Adrenal gland (tissue), 12 donors: Measurements from ENCODE around the gene FAM217B. TPM values are rescaled to one million over a fixed set of nuclear protein-coding genes. Genes with fewer than 3 reads are reported as not detected.

Experiments
- DNase-seq, 7 donors: peaks; one replicate each; pipeline ENCODE4 v3.0.0-alpha.2; 2019 to 2020
- H3K27ac ChIP-seq, 5 donors: fragments of 200-600 bp; sonication (generic) in 4 of 5; 1 replicate in 3 of 5; 2 replicates in 2 of 5; pipeline versions ENCODE4 v1.5.1 to v1.8.0; 2016 to 2020; ENCODE audit warnings: mild to moderate bottlenecking in 1 of 5
- H3K27me3 ChIP-seq: fragments of 200-600 bp; 2 replicates; pipeline ENCODE4 v1.8.0; 2021
- H3K36me3 ChIP-seq, 2 donors: fragments of 200-600 bp; replicated peaks in 1 of 2; 1 replicate in 1 of 2; 2 replicates in 1 of 2; pipeline versions ENCODE4 v1.5.1 to v1.8.0; 2018 to 2022
- H3K4me1 ChIP-seq, 2 donors: fragments of 200-600 bp; replicated peaks in 1 of 2; 1 replicate in 1 of 2; 2 replicates in 1 of 2; pipeline versions ENCODE4 v1.5.1 to v1.8.0; 2018 to 2021
- H3K4me3 ChIP-seq, 4 donors: fragments of 200-600 bp; sonication (generic) in 3 of 4; one replicate each; pipeline ENCODE4 v1.5.1; 2016 to 2018
- H3K9me3 ChIP-seq, 3 donors: fragments of 200-600 bp; sonication (generic) in 1 of 3; replicated peaks in 1 of 3; 1 replicate in 2 of 3; 2 replicates in 1 of 3; pipeline versions ENCODE4 v1.5.1 to v1.8.0; 2016 to 2021
- CTCF ChIP-seq, 6 experiments: fragments of 450-650 bp in 4 of 6; fragments of 200-600 bp in 2 of 6; sonication (generic) in 1 of 6; IDR thresholded peaks; 1 replicate in 5 of 6; 2 replicates in 1 of 6; pipeline versions ENCODE4 v1.5.1 to v1.8.0; 2016 to 2021; ENCODE audit warnings: antibody characterized with exemption in 6 of 6, mild to moderate bottlenecking in 2 of 6, moderate library complexity in 1 of 6
- POLR2A ChIP-seq, 2 donors: fragments of 450-650 bp; IDR thresholded peaks; one replicate each; pipeline ENCODE4 v1.6.1; 2017; ENCODE audit warnings: antibody characterized with exemption in 2 of 2, mild to moderate bottlenecking in 2 of 2, moderate library complexity in 1 of 2
- WGBS, 4 donors: extraction: QIAGEN DNeasy Blood & Tissue Kit in 2 of 4; methylation state at CpG; one replicate each; pipeline versions ENCODE4 v1.1.5 to v1.1.7; 2013 to 2017; 5-methylcytosine and 5-hydroxymethylcytosine counted together
- intact Hi-C, 2 donors: fragments of 100-400 bp; cut with DNase I; formaldehyde crosslinking; loops; one replicate each; pipeline versions ENCODE4 v1.14.1 to v1.15.0; 2022 to 2023
- polyA plus RNA-seq, 3 donors: library from polyadenylated mRNA; stranded (reverse); fragments of 200-250 nt in 2 of 3; fragments of 350-450 nt in 1 of 3; fragmentation: Illumina TruSeq in 1 of 3; extraction: RNeasy Lipid Tissue Mini Kit (QIAGEN cat#74804) in 1 of 3; gene quantifications; one replicate each; pipeline ENCODE4 v1.2.3, GENCODE V29; 2013 to 2014
- total RNA-seq, 9 donors: library from RNA; depleted of rRNA in 4 of 9; stranded (reverse); fragments of >200 nt in 4 of 9; fragments of 120-200 nt in 1 of 9; fragmentation: NEBNext Ultra II Directional in 1 of 9; extraction: Animal tissue kit (Norgen Biotek cat#: 25700) in 1 of 9; gene quantifications; one replicate each; pipeline versions ENCODE4 v1.1.0 to v1.2.4, GENCODE V29; 2013 to 2023
- donor health status: healthy with polysubstance abuse.
- donor health status: Bipolar disorder and iron deficiency.
- donor health status: DM: yes; HTN: yes; CAD: no.
- donor health status: DM: no; HTN: no; CAD: no.
- donor health status: DM: no; HTN: no; CAD: no.
- donor health status: DM: yes; HTN: yes; CAD: no.

FAM217B gene
- total and polyA plus RNA-seq, 12 donors, result 1.6 to 12.9 (median 8.2) TPM

GRCh38 chr20:59985864-59986263, 45.7 kb downstream of the FAM217B start:
- no peaks in the 10 kb centered on the region for H3K27me3 ChIP-seq
- intact Hi-C loops, result no loop called here
- no peak overlapping the region for H3K4me3 ChIP-seq
- DNase-seq, result no peak
- H3K9me3 ChIP-seq, result peaks cover 0 to 4% (median 0%) of the 10 kb centered on the region in 3 donors
- no peak overlapping the region for H3K27ac ChIP-seq
- H3K36me3 ChIP-seq, result no peaks in the 10 kb centered on the region
- no peaks in the 10 kb centered on the region for H3K4me1 ChIP-seq
- whole genome bisulfite sequencing, 4 donors, result 77 to 95% (median 91%) methylated on average over 2 to 3 of the region's 3 CpGs
- TF ChIP-seq CTCF (IDR thresholded peaks at IDR 0.05) (no peak), POLR2A (IDR thresholded peaks at IDR 0.05) (no peak)

DNA sequence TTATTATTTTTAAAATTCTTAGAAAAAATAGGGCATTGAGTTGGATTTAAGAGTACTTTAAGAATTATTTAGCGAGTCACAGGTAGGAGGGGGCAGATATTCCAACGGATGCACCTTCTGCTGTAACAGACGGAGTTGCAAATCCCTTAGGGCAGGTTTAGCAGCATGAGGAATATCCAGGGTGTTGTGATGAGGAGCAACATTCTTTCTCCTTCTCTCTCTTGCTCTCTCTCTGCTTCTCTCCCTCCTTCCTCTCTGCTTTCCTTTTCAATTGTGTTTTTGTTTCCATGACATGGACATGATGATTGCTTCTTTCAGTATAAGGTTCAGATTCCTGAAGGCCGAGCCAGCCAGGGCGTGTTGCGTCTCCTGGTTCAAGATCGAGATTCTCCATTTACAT, 46.9 kb downstream of the FAM217B start:
- Histone ChIP-seq H3K9me3 (no peaks in the 10 kb centered on the region), H3K27me3 (no peaks in the 10 kb centered on the region), H3K4me3 (no peak overlapping the region), H3K36me3 (no peaks in the 10 kb centered on the region), H3K4me1 (no peaks in the 10 kb centered on the region), H3K27ac (no peak overlapping the region)
- WGBS, 4 donors, result 89 to 95% (median 90%) methylated on average over 7 of the region's 7 CpGs
- no peak for TF ChIP-seq POLR2A (IDR thresholded peaks at IDR 0.05)
- no peak for TF ChIP-seq CTCF (IDR thresholded peaks at IDR 0.05)
- no peak for DNase-seq
- intact Hi-C loops, result no loop called here

DNA sequence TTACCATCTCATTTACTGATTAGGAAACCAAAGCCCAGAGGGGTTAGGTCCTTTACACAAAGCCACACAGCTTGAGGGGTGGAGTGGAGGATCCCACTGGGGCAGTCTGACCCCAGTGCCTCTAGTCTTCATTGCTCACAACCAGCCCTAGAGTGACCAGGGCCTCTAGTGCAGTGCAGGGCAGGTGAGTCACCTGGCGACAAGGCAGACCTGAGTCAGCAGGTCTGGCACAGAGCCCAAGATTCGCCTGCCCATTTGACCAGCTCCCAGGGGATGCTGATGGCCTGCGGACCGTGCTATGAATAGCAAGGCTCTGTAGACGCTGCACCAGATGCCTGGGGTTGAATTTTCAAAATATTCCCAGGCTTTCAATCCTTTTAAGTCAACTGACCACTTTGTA, 48.0 kb downstream of the FAM217B start:
- WGBS, 4 donors, result 63 to 67% (median 66%) methylated on average over 4 to 5 of the region's 5 CpGs
- Histone ChIP-seq H3K4me1 (no peaks in the 10 kb centered on the region), H3K9me3 (no peaks in the 10 kb centered on the region), H3K4me3 (no peak overlapping the region), H3K27ac (no peak overlapping the region), H3K27me3 (no peaks in the 10 kb centered on the region), H3K36me3 (no peaks in the 10 kb centered on the region)
- DNase-seq, result peak in 1 of 7 donors; percentile 7
- intact Hi-C loops, result no loop called here
- no peak for TF ChIP-seq CTCF (IDR thresholded peaks at IDR 0.05)
- TF ChIP-seq POLR2A (IDR thresholded peaks at IDR 0.05), result no peak

DNA sequence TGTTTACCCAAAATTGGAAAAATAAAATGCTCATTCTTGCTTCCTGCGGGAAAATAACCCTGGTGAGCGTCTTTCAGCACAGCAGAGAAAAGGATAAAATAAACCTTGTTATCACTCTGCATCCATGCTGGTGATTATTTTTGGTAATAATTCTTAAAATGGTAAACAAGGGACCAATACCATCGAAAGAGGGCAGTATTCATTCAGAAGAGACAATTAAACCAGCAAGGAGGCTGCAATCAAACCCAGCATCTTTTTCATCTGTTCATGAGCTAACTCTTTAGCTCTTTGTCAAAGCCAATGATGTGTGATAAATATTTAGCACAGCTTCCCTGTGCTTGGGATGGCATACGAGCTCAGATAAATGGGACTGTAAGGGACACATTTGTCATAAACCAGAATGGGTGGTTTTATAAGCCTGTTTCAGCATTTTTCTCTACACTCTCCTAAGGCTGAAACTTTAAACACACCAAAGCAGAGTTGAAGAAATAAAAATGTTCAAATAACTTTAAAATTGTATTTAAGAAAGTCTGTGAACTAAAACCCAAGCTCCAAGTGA, 52.4 kb downstream of the FAM217B start:
- no peaks in the 10 kb centered on the region for H3K4me1 ChIP-seq
- WGBS, 4 donors, result 78 to 83% (median 81%) methylated on average over 4 of the region's 4 CpGs
- H3K9me3 ChIP-seq, result no peaks in the 10 kb centered on the region
- TF ChIP-seq POLR2A (IDR thresholded peaks at IDR 0.05) (no peak), CTCF (IDR thresholded peaks at IDR 0.05) (no peak)
- H3K27ac ChIP-seq, result no peak overlapping the region
- no peak for DNase-seq
- intact Hi-C loops, result no loop called here
- no peaks in the 10 kb centered on the region for H3K36me3 ChIP-seq
- no peaks in the 10 kb centered on the region for H3K27me3 ChIP-seq
- no peak overlapping the region for H3K4me3 ChIP-seq
